CMK (cell line): ENCODE results near the gene PDZRN3.

Experiments
- DNase-seq: peaks from one replicate; pipeline ENCODE4 v3.0.0-alpha.2; 2010; ENCODE audit warnings: low read depth

PDZRN3 gene

GRCh38 chr3:73556520-73557372, 68.0 kb downstream of the PDZRN3 start:
- DNase-seq: no peak

DNA sequence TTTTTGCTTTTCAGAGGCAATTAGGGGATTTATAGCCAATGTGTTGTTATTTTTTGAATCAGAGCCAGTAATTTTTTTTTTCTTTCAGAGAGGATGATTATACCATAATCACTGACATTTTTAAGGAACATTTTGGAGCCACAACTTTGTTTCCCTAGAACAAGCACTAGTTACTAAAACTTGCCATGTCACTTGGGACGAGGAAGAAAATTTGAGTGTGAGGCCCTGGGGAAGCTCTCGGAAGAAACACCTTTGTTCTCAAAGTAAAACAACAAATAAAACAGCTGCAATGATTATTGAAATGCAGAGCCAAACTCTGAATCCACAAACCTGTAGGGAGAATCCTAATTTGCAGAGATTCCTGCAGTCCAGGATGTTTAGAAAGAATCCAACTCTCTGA, 69.7 kb downstream of the PDZRN3 start:
- DNase-seq: no peak

GRCh38 chr3:73552700-73553099, 72.0 kb downstream of the PDZRN3 start:
- no peak for DNase-seq

DNA sequence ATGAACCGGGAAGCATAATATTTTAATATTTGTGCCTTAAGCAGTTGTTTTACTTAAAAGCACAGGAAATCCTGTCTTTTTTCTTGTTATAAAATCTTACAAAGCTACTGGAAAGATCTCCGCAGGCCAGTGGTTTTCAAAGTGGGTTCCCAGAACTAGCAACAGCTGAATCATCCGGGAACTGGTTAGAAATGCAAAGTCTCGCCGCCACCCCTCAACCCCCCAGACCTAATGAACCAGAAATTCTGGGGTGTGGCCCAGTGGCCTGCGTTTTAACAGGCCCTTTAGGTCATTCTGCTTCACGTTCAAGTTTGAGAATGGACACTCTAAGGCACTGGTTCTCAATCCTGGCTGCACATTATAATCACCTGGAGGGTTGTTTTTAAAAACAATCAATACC, 74.7 kb downstream of the PDZRN3 start:
- DNase-seq: no peak

DNA sequence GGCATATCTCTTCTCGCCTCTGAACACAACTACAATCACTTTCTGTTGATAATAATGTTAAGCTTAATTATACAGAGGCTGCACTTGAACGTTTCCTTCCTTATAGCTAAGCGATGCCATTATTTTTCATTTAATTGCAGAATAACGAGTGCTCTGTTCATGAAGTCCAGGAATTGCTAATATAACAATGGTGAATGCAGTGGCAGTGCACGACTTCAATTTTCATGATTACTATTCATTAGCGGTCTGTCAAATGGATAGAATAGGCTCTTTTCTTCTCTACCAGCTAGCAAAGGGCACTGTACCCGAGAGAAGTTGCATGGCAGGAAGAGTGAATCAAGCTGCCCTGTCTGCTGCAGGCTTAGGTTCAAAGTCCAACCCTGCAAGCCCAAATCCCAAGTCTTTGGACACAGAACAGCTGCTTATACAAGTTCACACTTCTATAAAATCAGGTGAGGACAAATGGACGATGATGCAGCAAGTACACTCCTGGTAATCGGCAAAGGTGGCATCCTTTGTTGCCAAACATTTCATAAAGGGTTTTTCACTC, 75.6 kb downstream of the PDZRN3 start:
- no peak for DNase-seq

DNA sequence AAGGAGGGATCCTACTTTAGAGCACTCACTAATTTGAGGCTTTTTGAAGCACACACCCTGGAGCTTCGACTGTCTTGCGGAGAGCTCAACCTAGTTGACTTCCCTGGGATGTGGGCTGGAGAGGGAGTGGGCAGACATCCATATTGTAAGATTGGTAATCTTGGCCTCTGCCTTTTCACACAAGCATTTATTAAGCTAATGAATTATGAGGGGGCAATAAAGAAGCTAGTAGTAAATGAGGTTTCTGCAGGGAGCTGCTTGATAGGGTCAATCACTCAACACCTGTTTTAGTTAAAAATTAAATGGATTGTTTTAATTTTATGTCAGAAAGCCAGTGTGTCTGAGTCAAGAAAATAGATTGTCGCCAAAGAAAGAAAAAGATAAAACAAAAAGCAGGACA, 76.3 kb downstream of the PDZRN3 start:
- DNase-seq: no peak

GRCh38 chr3:73547427-73548248, 77.1 kb downstream of the PDZRN3 start:
- no peak for DNase-seq

- DNase-seq: no peak
These were observed 77.8 kb downstream of the PDZRN3 start for GRCh38 chr3:73546961-73547360.

- no peak for DNase-seq
These were observed 81.3 kb downstream of the PDZRN3 start for GRCh38 chr3:73543412-73543811.

GRCh38 chr3:73542136-73542535, 82.6 kb downstream of the PDZRN3 start:
- DNase-seq: no peak

- DNase-seq: no peak
These were observed 83.6 kb downstream of the PDZRN3 start for GRCh38 chr3:73540969-73541740.

GRCh38 chr3:73538486-73538885, 86.3 kb downstream of the PDZRN3 start:
- no peak for DNase-seq

GRCh38 chr3:73536952-73537351, 87.8 kb downstream of the PDZRN3 start:
- no peak for DNase-seq

GRCh38 chr3:73536336-73536895, 88.3 kb downstream of the PDZRN3 start:
- DNase-seq: no peak

DNA sequence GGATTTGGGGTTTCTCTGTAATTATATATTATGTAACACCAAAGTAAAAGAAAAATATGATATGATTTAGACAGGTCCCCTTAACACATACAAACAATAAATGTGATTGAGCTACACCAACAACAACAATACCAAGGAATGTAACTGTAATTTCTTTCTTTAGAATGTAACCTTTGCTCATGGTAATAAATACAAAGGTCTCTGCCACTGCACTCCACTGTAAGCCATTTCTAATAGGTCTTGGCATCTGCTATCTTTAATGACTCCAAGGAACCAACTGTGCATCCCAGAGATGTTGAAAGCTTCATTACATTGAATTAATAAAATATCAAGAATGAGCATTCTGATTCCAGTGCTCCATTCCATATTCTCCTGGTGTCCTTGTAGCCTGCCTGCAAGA, 88.8 kb downstream of the PDZRN3 start:
- DNase-seq: no peak

GRCh38 chr3:73535137-73535536, 89.6 kb downstream of the PDZRN3 start:
- DNase-seq: no peak

DNA sequence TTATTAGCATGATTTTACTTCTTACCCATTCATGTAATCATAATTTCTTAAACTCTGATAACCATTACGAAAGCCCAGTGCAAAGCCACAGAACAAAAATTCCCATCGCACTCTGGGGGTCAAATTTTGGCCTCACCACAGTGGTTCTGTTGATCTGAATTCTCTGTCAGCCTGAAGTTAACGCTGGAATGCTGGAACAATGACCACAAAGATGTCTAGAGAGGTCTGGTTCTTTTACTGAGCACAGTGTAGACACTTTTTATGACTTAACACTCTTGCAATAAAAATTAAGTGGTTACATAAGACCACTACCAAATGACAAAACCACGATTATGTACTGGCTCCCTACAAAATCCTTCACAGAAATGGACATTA, 94.7 kb downstream of the PDZRN3 start:
- DNase-seq: no peak

GRCh38 chr3:73529308-73530021, 95.3 kb downstream of the PDZRN3 start:
- no peak for DNase-seq

DNA sequence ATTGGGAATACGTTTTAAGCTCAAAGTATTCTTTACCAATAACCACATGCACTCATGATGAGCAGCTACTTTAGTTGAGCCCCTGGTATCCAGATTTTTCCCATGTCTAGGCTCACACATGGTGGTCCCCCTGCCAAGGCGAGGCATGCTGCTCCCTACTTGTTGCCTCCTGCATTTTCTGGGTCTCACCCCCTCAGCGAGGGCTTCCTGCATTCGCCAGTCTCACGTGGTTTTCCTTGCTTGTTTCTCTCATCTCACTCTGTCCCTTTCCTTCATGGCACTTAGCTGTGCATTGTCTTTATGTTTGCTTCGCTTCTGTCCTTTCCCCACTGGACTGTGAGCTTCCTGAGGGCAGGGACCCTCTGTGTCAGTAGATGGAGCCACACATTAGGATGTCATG, 99.2 kb downstream of the PDZRN3 start:
- DNase-seq: no peak

- DNase-seq: no peak
These were observed 101.1 kb downstream of the PDZRN3 start for GRCh38 chr3:73523661-73524060.

DNA sequence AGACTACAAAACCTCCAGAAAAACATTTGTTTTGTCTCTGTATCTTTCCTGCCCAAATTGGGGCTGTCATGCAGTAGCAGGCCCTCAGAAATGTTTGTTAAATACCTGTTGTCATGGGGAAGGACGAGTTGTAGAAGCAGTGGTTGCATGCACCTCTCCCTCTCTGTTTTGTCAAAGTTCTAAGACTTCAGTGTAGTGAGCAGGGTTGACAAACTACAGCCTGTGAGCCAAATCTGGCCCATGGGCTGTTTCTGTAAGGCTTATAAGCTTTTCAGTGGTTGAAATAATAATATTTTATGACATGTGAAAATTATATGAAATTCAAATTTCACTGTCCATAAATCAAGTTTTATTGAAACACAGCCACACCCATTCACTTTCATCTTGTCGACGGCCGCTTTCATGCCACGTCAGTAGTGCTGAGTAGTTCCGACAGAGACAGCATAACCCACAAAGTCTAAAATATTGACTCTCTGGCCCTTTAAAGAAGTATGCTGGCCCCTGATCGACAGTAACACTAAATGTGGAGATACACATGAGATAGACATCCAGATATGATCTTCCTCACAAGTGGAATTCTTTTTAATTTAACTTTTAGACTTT, 102.9 kb downstream of the PDZRN3 start:
- no peak for DNase-seq
